HEK293 (cell line): ENCODE data around the gene KRT16.
A peak's percentile ranks its signal among the peaks of the same experiment; 100 is the strongest.

Source experiments
- CTCF ChIA-PET: fragments of 350-600 bp; formaldehyde crosslinking; extraction: SDS; loops from one replicate; lab custom pipeline; 2021; ENCODE audit warnings: antibody characterized with exemption; lab: Yijun Ruan, JAX
- POLR2A ChIA-PET: fragments of 300-600 bp; formaldehyde crosslinking; extraction: SDS; loops from one replicate; lab custom pipeline; 2020; ENCODE audit warnings: antibody characterized with exemption, inconsistent platforms; lab: Yijun Ruan, JAX
- H3K27ac ChIP-seq: fragments of 200-500 bp; sonication (Bioruptor generic); 2 replicates; pipeline ENCODE4 v1.5.1; 2014; ENCODE audit warnings: low read depth, low read length, control low read depth, inconsistent platforms; ENCODE audit errors: extremely low read depth
- H3K36me3 ChIP-seq, 2 experiments: fragments of 200-500 bp in 1 of 2; sonication (Bioruptor generic) in 1 of 2; 1 replicate in 1 of 2; 2 replicates in 1 of 2; pipeline ENCODE4 v1.5.1; 2014 to 2017; ENCODE audit warnings: inconsistent platforms in 2 of 2, low read length in 2 of 2; ENCODE audit not compliant: control insufficient read depth in 2 of 2, insufficient read depth in 1 of 2
- H3K4me1 ChIP-seq: fragments of 200-500 bp; sonication (Bioruptor generic); 2 replicates; pipeline ENCODE4 v1.5.1; 2014; ENCODE audit warnings: mild to moderate bottlenecking, low read length, inconsistent platforms; ENCODE audit not compliant: control insufficient read depth, insufficient read depth
- H3K4me3 ChIP-seq: 2 replicates; pipeline ENCODE4 v1.5.1; 2011; ENCODE audit warnings: low read depth, mild to moderate bottlenecking, control low read depth, low read length, moderate library complexity
- H3K9me3 ChIP-seq: fragments of 200-500 bp; sonication (Bioruptor generic); 2 replicates; pipeline ENCODE4 v1.5.1; 2014; ENCODE audit warnings: low read depth, low read length, inconsistent platforms; ENCODE audit not compliant: control insufficient read depth, insufficient read depth
- KLF1 ChIP-seq: fragments of 450-650 bp; formaldehyde crosslinking; IDR thresholded peaks from 2 replicates; pipeline ENCODE4 v1.5.1; 2016; ENCODE audit warnings: missing biosample characterization, missing genetic modification characterization
- KLF16 ChIP-seq: fragments of 450-650 bp; formaldehyde crosslinking; IDR thresholded peaks from 2 replicates; pipeline ENCODE4 v1.5.1; 2017; ENCODE audit warnings: missing biosample characterization, missing genetic modification characterization
- KLF17 ChIP-seq: fragments of 450-650 bp; formaldehyde crosslinking; IDR thresholded peaks from 2 replicates; pipeline ENCODE4 v1.5.1; 2016; ENCODE audit warnings: missing biosample characterization, missing genetic modification characterization
- KLF8 ChIP-seq: fragments of 450-650 bp; formaldehyde crosslinking; IDR thresholded peaks from 2 replicates; pipeline ENCODE4 v1.5.1; 2016; ENCODE audit warnings: missing biosample characterization, missing genetic modification characterization
- PRDM10 ChIP-seq: fragments of 450-650 bp; formaldehyde crosslinking; IDR thresholded peaks from 2 replicates; pipeline ENCODE4 v1.5.1; 2016; ENCODE audit warnings: missing biosample characterization, missing genetic modification characterization
- SCRT2 ChIP-seq: fragments of 450-650 bp; formaldehyde crosslinking; IDR thresholded peaks from 2 replicates; pipeline ENCODE4 v1.5.1; 2016; ENCODE audit warnings: missing biosample characterization, missing genetic modification characterization
- TRIM28 ChIP-seq: IDR thresholded peaks from 2 replicates; pipeline ENCODE4 v1.6.1; 2011; ENCODE audit warnings: low read length, control low read depth, borderline replicate concordance
- ZNF2 ChIP-seq: fragments of 450-650 bp; formaldehyde crosslinking; IDR thresholded peaks from 2 replicates; pipeline ENCODE4 v1.5.1; 2016; ENCODE audit warnings: missing biosample characterization, missing genetic modification characterization
- ZNF23 ChIP-seq: fragments of 450-650 bp; formaldehyde crosslinking; IDR thresholded peaks from 2 replicates; pipeline ENCODE4 v1.5.1; 2016; ENCODE audit warnings: missing biosample characterization, missing genetic modification characterization, borderline replicate concordance
- ZNF449 ChIP-seq: fragments of 450-650 bp; formaldehyde crosslinking; IDR thresholded peaks from 2 replicates; pipeline ENCODE4 v1.5.1; 2017; ENCODE audit warnings: missing biosample characterization, mild to moderate bottlenecking, missing genetic modification characterization, moderate library complexity
- ZNF510 ChIP-seq: fragments of 450-650 bp; formaldehyde crosslinking; IDR thresholded peaks from 2 replicates; pipeline ENCODE4 v1.5.1; 2018; ENCODE audit warnings: mild to moderate bottlenecking, missing genetic modification characterization, missing biosample characterization; ENCODE audit not compliant: insufficient replicate concordance
- ZNF560 ChIP-seq: fragments of 450-650 bp; formaldehyde crosslinking; IDR thresholded peaks from 2 replicates; pipeline ENCODE4 v1.5.1; 2017; ENCODE audit warnings: missing biosample characterization, missing genetic modification characterization, borderline replicate concordance
- TF ChIP-seq, protein P1 (sequence below): fragments of 450-650 bp; formaldehyde crosslinking; IDR thresholded peaks from 2 replicates; pipeline ENCODE4 v1.5.1; 2016; ENCODE audit warnings: missing biosample characterization, missing genetic modification characterization
- TF ChIP-seq, protein P2 (sequence below): fragments of 450-650 bp; formaldehyde crosslinking; IDR thresholded peaks from 2 replicates; pipeline ENCODE4 v1.5.1; 2016; ENCODE audit warnings: missing biosample characterization, missing genetic modification characterization, low read depth

Gene KRT16

DNA sequence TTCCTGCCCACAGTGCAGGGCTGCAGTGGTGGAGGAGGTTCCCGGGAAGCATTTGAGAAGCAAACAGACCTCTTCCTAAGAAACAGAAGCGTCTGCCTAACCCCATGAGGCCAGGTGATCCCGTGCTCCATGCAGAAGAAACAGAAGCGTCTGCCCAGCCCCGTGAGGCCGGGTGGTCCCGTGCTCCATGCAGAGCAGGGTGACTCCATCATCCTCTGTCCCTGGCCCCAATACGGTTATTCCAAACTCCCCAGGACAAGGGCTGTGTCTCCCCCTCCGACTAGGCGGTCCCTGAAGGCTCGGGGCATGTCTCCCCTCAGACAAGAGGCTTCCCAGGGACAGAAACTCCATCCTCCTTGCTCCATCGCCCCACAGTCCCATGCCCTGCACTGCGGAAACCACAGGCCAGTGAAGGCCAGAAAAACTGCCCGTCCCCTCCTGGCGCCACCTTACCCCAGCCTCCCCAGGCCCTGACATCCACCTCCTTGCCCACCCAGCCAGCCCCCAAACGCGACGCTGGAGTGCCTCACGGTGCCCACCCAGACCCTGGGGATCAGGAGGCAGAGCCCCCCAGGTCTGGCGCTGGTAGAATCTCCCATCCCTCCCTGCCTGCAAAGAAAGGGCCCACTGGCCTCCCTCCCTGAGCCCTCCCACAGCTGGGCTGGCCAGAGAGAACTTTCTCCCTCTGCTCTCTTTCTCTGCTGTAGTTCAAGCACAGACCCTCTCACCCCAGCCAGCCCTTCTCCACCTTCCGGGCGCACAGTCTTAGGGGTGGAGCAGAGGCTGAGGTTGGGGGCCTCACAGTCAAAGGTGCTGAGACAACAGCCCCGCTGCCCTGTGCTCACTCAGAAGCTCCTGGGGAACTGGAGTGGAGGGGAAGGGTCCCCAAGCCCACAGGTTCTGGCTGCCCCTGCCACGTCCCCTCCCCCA lies 42.4 kb upstream of the KRT16 start:
- no peak overlapping the region for H3K27ac ChIP-seq
- H3K4me3 ChIP-seq: no peak overlapping the region
- H3K36me3 ChIP-seq: no peaks in the 10 kb centered on the region
- CTCF ChIA-PET: interaction anchor here (1.7 to 15.7 kb wide), 3 partner anchors 10 to 101 kb away, joined by 7 to 567 read pairs (median 416); no protein-coding TSS in a partner anchor
- no peaks in the 10 kb centered on the region; the same call in 1 of the 2 replicates for H3K4me1 ChIP-seq
- H3K9me3 ChIP-seq: no peaks in the 10 kb centered on the region
- TF ChIP-seq SCRT2 (tag by site-specific recombination): no peak
- TF ChIP-seq, protein P1, sequence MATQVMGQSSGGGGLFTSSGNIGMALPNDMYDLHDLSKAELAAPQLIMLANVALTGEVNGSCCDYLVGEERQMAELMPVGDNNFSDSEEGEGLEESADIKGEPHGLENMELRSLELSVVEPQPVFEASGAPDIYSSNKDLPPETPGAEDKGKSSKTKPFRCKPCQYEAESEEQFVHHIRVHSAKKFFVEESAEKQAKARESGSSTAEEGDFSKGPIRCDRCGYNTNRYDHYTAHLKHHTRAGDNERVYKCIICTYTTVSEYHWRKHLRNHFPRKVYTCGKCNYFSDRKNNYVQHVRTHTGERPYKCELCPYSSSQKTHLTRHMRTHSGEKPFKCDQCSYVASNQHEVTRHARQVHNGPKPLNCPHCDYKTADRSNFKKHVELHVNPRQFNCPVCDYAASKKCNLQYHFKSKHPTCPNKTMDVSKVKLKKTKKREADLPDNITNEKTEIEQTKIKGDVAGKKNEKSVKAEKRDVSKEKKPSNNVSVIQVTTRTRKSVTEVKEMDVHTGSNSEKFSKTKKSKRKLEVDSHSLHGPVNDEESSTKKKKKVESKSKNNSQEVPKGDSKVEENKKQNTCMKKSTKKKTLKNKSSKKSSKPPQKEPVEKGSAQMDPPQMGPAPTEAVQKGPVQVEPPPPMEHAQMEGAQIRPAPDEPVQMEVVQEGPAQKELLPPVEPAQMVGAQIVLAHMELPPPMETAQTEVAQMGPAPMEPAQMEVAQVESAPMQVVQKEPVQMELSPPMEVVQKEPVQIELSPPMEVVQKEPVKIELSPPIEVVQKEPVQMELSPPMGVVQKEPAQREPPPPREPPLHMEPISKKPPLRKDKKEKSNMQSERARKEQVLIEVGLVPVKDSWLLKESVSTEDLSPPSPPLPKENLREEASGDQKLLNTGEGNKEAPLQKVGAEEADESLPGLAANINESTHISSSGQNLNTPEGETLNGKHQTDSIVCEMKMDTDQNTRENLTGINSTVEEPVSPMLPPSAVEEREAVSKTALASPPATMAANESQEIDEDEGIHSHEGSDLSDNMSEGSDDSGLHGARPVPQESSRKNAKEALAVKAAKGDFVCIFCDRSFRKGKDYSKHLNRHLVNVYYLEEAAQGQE (tag by site-specific recombination): no peak
- TF ChIP-seq ZNF2 (tag by site-specific recombination): no peak
- TF ChIP-seq ZNF560 (tag by site-specific recombination): no peak
- TF ChIP-seq, all 188 proteins: peak for 0
- POLR2A ChIA-PET: interaction anchor here (1.0 kb wide), 1 partner anchor 34 kb away, joined by 3 read pairs; no protein-coding TSS in a partner anchor

DNA sequence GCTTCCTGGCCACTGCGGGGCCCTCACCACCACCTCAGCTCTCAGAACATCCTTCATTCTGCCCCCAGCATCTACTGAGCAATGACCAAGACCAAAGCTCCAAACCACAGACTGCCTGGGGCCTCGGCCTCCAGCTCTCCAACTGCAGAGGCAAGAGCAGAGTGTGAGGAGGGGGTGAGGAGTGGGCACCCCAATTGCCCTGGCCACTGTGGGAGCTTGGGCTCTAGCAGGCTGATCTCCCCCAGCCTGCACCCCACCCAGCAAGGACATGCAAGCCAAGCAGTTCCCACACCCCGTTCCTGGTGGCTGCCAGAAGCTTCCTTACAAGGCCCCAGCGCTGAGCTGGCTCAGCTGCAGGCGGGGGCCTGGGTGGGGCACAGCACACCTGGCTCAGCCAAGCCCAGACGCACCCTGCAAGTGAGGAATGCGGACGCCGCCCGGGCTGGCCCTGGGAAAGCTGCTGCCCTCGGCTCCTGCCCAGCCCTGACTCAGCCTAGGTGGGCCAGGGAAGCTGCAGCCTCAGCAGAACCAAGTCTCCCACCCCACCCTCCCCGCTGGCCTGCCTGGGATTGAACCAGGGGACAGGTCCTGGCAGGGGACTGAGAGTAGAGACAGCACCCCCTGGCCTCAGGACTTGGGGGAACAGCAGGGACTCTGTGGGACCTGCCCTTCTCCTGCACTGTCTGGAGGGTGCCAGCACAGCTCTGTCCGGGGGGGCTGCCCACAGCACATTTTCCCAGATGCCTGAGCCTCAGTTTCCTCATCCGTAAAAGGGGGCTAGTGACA lies 41.5 kb upstream of the KRT16 start:
- TF ChIP-seq KLF17 (tag by site-specific recombination): peak; percentile 84
- TF ChIP-seq KLF16: no peak
- TF ChIP-seq KLF1 (tag by site-specific recombination): peak; percentile 100
- H3K4me1 ChIP-seq: no peaks in the 10 kb centered on the region; the same call in 1 of the 2 replicates
- no peak overlapping the region for H3K4me3 ChIP-seq
- POLR2A ChIA-PET: interaction anchor here (0.8 to 1.6 kb wide), 3 partner anchors 34 to 41 kb away, joined by 3 to 9 read pairs (median 3); partner anchors contain the start of gene EIF1
- no peaks in the 10 kb centered on the region for H3K9me3 ChIP-seq
- H3K36me3 ChIP-seq: no peaks in the 10 kb centered on the region
- CTCF ChIA-PET: interaction anchor here (1.1 to 15.7 kb wide), 4 partner anchors 11 to 1119 kb away, joined by 3 to 567 read pairs (median 212); no protein-coding TSS in a partner anchor
- H3K27ac ChIP-seq: no peak overlapping the region

DNA sequence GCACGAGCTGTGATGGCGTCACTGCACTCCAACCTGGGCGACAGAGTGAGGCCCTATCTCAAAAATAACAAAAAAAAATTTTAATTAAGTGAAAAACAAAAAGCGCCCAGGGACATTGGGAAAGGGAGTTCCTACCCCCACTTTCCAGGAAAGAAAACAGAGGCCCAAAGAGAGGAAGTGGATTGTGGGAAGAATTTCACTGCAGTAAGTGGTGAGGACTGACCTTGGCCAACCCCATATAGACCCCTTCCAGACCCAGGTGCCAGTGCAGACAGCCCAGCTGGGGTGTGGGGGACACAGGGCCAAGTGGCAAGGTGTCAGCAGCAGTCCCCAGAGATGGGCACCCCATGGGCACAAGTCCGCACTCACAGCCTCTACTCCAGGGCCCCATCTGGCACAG lies 40.9 kb upstream of the KRT16 start:
- H3K4me3 ChIP-seq: no peak overlapping the region
- no peaks in the 10 kb centered on the region for H3K36me3 ChIP-seq
- H3K9me3 ChIP-seq: no peaks in the 10 kb centered on the region
- ChIA-PET CTCF (interaction anchor here (0.5 to 15.7 kb wide), 8 partner anchors 12 to 1118 kb away, joined by 3 to 567 read pairs (median 4); no protein-coding TSS in a partner anchor), POLR2A (interaction anchor here (0.8 to 1.6 kb wide), 2 partner anchors 35 to 40 kb away, joined by 3 to 9 read pairs; partner anchors contain the start of gene EIF1)
- no peaks in the 10 kb centered on the region; the same call in 1 of the 2 replicates for H3K4me1 ChIP-seq
- H3K27ac ChIP-seq: no peak overlapping the region
- TF ChIP-seq ZNF23: no peak
- TF ChIP-seq TRIM28: no peak
- TF ChIP-seq, protein P2, sequence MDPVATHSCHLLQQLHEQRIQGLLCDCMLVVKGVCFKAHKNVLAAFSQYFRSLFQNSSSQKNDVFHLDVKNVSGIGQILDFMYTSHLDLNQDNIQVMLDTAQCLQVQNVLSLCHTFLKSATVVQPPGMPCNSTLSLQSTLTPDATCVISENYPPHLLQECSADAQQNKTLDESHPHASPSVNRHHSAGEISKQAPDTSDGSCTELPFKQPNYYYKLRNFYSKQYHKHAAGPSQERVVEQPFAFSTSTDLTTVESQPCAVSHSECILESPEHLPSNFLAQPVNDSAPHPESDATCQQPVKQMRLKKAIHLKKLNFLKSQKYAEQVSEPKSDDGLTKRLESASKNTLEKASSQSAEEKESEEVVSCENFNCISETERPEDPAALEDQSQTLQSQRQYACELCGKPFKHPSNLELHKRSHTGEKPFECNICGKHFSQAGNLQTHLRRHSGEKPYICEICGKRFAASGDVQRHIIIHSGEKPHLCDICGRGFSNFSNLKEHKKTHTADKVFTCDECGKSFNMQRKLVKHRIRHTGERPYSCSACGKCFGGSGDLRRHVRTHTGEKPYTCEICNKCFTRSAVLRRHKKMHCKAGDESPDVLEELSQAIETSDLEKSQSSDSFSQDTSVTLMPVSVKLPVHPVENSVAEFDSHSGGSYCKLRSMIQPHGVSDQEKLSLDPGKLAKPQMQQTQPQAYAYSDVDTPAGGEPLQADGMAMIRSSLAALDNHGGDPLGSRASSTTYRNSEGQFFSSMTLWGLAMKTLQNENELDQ (tag by site-specific recombination): no peak
- TF ChIP-seq PRDM10 (tag by site-specific recombination): no peak
- no peak for TF ChIP-seq ZNF510 (tag by site-specific recombination)
- no peak for TF ChIP-seq ZNF449
- no peak for TF ChIP-seq KLF8
